HepG2 (cell line): ENCODE results near the gene ORC1. TPM values are rescaled to one million over a fixed set of nuclear protein-coding genes. Genes with fewer than 3 reads are reported as not detected.
A peak's percentile ranks its signal among the peaks of the same experiment; 100 is the strongest.

ENCODE experiments used
- ATAC-seq: fragments of 200-7000 bp; cut with Tn5 transposase; 3 replicates; pipeline ENCODE4 v1.9.1; 2020; ENCODE audit warnings: mild to moderate bottlenecking, moderate library complexity
- BruUV-seq: library from RNA; stranded (reverse); fragments of 400-500 nt; replicated peaks from 2 replicates; lab custom pipeline; 2021; lab: Mats Ljungman, UMichigan
- CTCF ChIA-PET: fragments of 300-600 bp; formaldehyde crosslinking; extraction: SDS; loops from one replicate; lab custom pipeline; 2021; ENCODE audit warnings: low total read pairs, inconsistent platforms, low intra/inter-chr PET ratio; lab: Yijun Ruan, JAX
- POLR2A ChIA-PET: fragments of 350-600 bp; sonication (Branson Sonifier 250); formaldehyde crosslinking; loops from one replicate; lab custom pipeline; 2020; ENCODE audit warnings: antibody characterized with exemption, inconsistent platforms; lab: Yijun Ruan, JAX
- DNase-seq: peaks from one replicate; pipeline ENCODE4 v3.0.0-alpha.2; 2015; ENCODE audit warnings: low spot score
- FAIRE-seq: peaks from 3 replicates; lab custom pipeline; 2011; peaks lifted over from hg19 to GRCh38; lab: Jason Lieb, UNC
- H2AFZ ChIP-seq: one replicate; pipeline ENCODE4 v1.6.1; 2011; ENCODE audit warnings: low read length, inconsistent platforms
- H3K27ac ChIP-seq: fragments of 300-600 bp; 3 replicates; pipeline ENCODE4 v1.8.0; 2011; ENCODE audit warnings: mixed run types, mild to moderate bottlenecking, mixed read lengths, low read length, inconsistent platforms; ENCODE audit not compliant: insufficient read depth; ENCODE audit errors: extremely low read length
- H3K27me3 ChIP-seq, 2 experiments: fragments of 200-600 bp in 1 of 2; 2 replicates in 1 of 2; 3 replicates in 1 of 2; pipeline versions ENCODE4 v1.6.0 to v1.8.0; 2011; ENCODE audit warnings: low read length in 2 of 2, mild to moderate bottlenecking in 2 of 2, moderate library complexity in 2 of 2, inconsistent platforms in 1 of 2; ENCODE audit not compliant: insufficient read depth in 2 of 2, control insufficient read depth in 1 of 2
- H3K36me3 ChIP-seq, 2 experiments: fragments of 200-600 bp in 1 of 2; replicated peaks in 1 of 2; 2 replicates in 1 of 2; 3 replicates in 1 of 2; pipeline versions ENCODE4 v1.5.1 to v1.8.0; 2011; ENCODE audit warnings: low read length in 2 of 2, inconsistent platforms in 1 of 2; ENCODE audit not compliant: insufficient read depth in 2 of 2, control insufficient read depth in 1 of 2
- H3K4me1 ChIP-seq: 2 replicates; pipeline ENCODE4 v1.5.1; 2012; ENCODE audit warnings: low read length, inconsistent platforms; ENCODE audit not compliant: insufficient read depth
- H3K4me2 ChIP-seq: 2 replicates; pipeline ENCODE4 v1.6.0; 2011; ENCODE audit warnings: low read depth, low read length, inconsistent platforms
- H3K4me3 ChIP-seq, 3 experiments: fragments of 200-600 bp in 1 of 3; sonication (generic), shearing (Covaris generic) in 1 of 3; replicated peaks in 1 of 3; 2 replicates each; pipeline ENCODE4 v1.5.1; 2011 to 2016; ENCODE audit warnings: low read length in 3 of 3, inconsistent platforms in 2 of 3, low read depth in 2 of 3, mild to moderate bottlenecking in 2 of 3, control low read depth in 1 of 3, mixed read lengths in 1 of 3; ENCODE audit not compliant: insufficient read depth in 1 of 3
- H3K79me2 ChIP-seq: one replicate; pipeline ENCODE4 v1.6.1; 2011; ENCODE audit warnings: low read length, inconsistent platforms; ENCODE audit not compliant: insufficient read depth
- H3K9ac ChIP-seq: 2 replicates; pipeline ENCODE4 v1.6.0; 2011; ENCODE audit warnings: mild to moderate bottlenecking, low read depth, low read length, inconsistent platforms; ENCODE audit not compliant: insufficient read depth
- H3K9me3 ChIP-seq: 2 replicates; pipeline ENCODE4 v1.5.1; 2012; ENCODE audit warnings: mild to moderate bottlenecking, low read length
- H4K20me1 ChIP-seq: 2 replicates; pipeline ENCODE4 v1.6.0; 2011; ENCODE audit warnings: inconsistent platforms, mild to moderate bottlenecking, low read length, moderate library complexity; ENCODE audit not compliant: insufficient read depth
- DNMT3B ChIP-seq: conservative IDR thresholded peaks from 2 replicates; pipeline ENCODE4 v1.6.1; 2016; ENCODE audit warnings: missing biosample characterization, control low read depth
- FLYWCH1 ChIP-seq: sonication (generic); formaldehyde crosslinking; IDR thresholded peaks from 2 replicates; pipeline ENCODE4 v1.8.1; 2023; ENCODE audit warnings: mild to moderate bottlenecking, missing genetic modification reagents
- ISX ChIP-seq: sonication (generic); formaldehyde crosslinking; conservative IDR thresholded peaks from 2 replicates; pipeline ENCODE4 v1.5.0; 2020; ENCODE audit warnings: missing genetic modification reagents
- PHF20 ChIP-seq: sonication (generic); formaldehyde crosslinking; IDR thresholded peaks from 2 replicates; pipeline ENCODE4 v1.5.0; 2020; ENCODE audit warnings: mild to moderate bottlenecking, missing genetic modification reagents
- POLR2AphosphoS5 ChIP-seq: IDR thresholded peaks from 2 replicates; pipeline ENCODE4 v1.6.1; 2012; ENCODE audit warnings: low read depth, low read length
- RFXANK ChIP-seq: IDR thresholded peaks from 2 replicates; pipeline ENCODE4 v1.6.1; 2016
- TCF7 ChIP-seq: sonication (generic); IDR thresholded peaks from 2 replicates; pipeline ENCODE4 v1.6.1; 2016; ENCODE audit warnings: antibody characterized with exemption, low read depth
- USF2 ChIP-seq, 2 experiments: sonication (generic) in 1 of 2; formaldehyde crosslinking in 1 of 2; IDR thresholded peaks; 2 replicates each; pipeline versions ENCODE4 v1.5.1 to v1.6.1; 2011 to 2020; ENCODE audit warnings: borderline replicate concordance in 1 of 2, low read depth in 1 of 2, low read length in 1 of 2, mild to moderate bottlenecking in 1 of 2, missing genetic modification reagents in 1 of 2, moderate library complexity in 1 of 2
- ZNF121 ChIP-seq: sonication (generic); formaldehyde crosslinking; IDR thresholded peaks from 2 replicates; pipeline ENCODE4 v1.5.0; 2020; ENCODE audit warnings: mild to moderate bottlenecking, missing genetic modification reagents
- ZNF629 ChIP-seq: sonication (generic); formaldehyde crosslinking; conservative IDR thresholded peaks from 2 replicates; pipeline ENCODE4 v1.5.0; 2020; ENCODE audit warnings: missing genetic modification reagents
- WGBS: methylation state at CpG from one replicate; pipeline ENCODE4 v1.1.6; 2017; ENCODE audit warnings: low lambda C conversion rate; 5-methylcytosine and 5-hydroxymethylcytosine counted together
- in situ Hi-C: cut with HindIII; loops from 2 replicates; pipeline ENCODE4 v1.10.0; 2017; ENCODE audit warnings: low pct_unique_long_range_greater_than_20kb; ENCODE audit not compliant: extremely low pct_ligation_motif_present
- intact Hi-C: fragments of 100-400 bp; cut with micrococcal nuclease; formaldehyde crosslinking; loops from one replicate; pipeline ENCODE4 v1.10.0; 2022; ENCODE audit not compliant: unreplicated experiment
- polyA plus RNA-seq, 8 experiments: library from polyadenylated mRNA; depleted of rRNA in 3 of 8; stranded (reverse) in 7 of 8; unstranded in 1 of 8; fragments of >200 nt; fragmentation: Illumina TruSeq in 4 of 8; extraction: Trizol in 4 of 8; gene quantifications; 2 replicates each; pipeline versions ENCODE4 v1.2.1 to v1.2.3, GENCODE V29; 2011 to 2016; ENCODE audit warnings: low read depth in 4 of 8, missing spikeins in 1 of 8, mixed read lengths in 1 of 8; ENCODE audit not compliant: insufficient read depth in 1 of 8
- total RNA-seq, 5 experiments: library from RNA; depleted of rRNA; stranded (reverse); fragments of >200 nt; fragmentation: Illumina TruSeq; extraction: Trizol; gene quantifications; 2 replicates each; pipeline ENCODE4 v1.2.3, GENCODE V29; 2016; ENCODE audit warnings: low read depth in 1 of 5
- TF ChIP-seq, protein P1 (sequence below): sonication (generic); formaldehyde crosslinking; IDR thresholded peaks from 2 replicates; pipeline ENCODE4 v1.4.0; 2020; ENCODE audit warnings: missing genetic modification reagents, borderline replicate concordance
- TF ChIP-seq, protein P2 (sequence below): IDR thresholded peaks from 2 replicates; pipeline ENCODE4 v1.6.1; 2012; ENCODE audit warnings: low read length, improper control_type of control experiment

Gene ORC1
- total and polyA plus RNA-seq, 2 of the 13 experiments (the other 11 are each of a cell fraction or from before 2014, with no cell fraction given) = 7.0 to 23.5 TPM

GRCh38 chr1:52404975-52405338, 734 bp upstream of the ORC1 start (continued):
- TF ChIP-seq DNMT3B (CRISPR knock-in tag) (no peak), USF2 (IDR thresholded peaks at IDR 0.05; ENCODE audit: low read depth, low read length) (no peak), USF2 (CRISPR knock-in tag; IDR thresholded peaks at IDR 0.05; ENCODE audit: borderline replicate concordance) (0 out of 2 replicates have a peak, but pooled peaks have one; percentile 19)

DNA sequence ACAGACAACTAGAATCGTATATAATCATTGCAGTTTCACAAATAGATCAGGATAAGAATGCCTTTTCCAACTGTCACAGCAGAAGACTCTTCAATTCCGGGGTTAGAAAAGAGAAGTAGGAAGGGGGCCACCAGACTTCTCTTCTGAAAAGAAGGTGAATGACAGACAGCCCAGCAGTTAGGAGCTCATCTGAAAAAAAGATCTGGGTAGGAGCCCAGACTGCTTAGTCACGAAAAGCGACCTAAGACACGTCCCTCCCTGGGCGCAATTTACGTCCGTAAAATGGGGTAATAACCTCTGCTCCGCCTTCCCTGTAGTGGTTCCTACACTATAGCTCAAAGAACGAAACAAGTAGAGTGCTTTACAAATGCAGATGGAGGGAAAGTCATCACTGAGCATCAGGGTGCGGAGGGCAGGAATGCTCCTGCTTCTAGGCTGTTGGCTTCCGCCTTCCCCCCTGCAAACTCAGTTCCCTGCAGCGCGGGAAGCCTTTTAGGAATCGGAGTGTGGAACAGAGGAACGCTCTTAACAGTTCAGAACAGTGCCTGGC, 582 bp downstream of the ORC1 start:
- Histone ChIP-seq H3K27ac (peak overlapping the region; percentile 97), H3K27me3 (peaks cover 0 to 4% of the 10 kb centered on the region in 2 experiments; a peak in 1 of 5 replicates), H2AFZ (peak overlapping the region; percentile 45), H3K4me2 (peak overlapping the region; percentile 80), H3K9me3 (no peaks in the 10 kb centered on the region), H3K4me3 (peak overlapping the region; percentile 76 to 96 (median 87)), H3K4me1 (peaks cover 34% of the 10 kb centered on the region), H3K79me2 (peaks cover 44% of the 10 kb centered on the region), H3K9ac (peak overlapping the region; percentile 99), H3K36me3 (peaks cover 4 to 42% of the 10 kb centered on the region in 2 experiments), H4K20me1 (no peaks in the 10 kb centered on the region)
- DNase-seq (peak; percentile 45), FAIRE-seq (no peak), ATAC-seq (peak; percentile 62)
- in situ Hi-C loops = no loop called here
- intact Hi-C loops = loop anchor here (1.0 to 10.0 kb wide), 3 partner anchors 37 to 281 kb away; partner anchors contain the start of gene CC2D1B
- TSS peak; percentile 67 for BruUV-seq
- 2% methylated on average over 13 of the region's 16 CpGs for WGBS
- POLR2A ChIA-PET = interaction anchor here (1.0 to 2.3 kb wide), 8 partner anchors 8 to 348 kb away, joined by 3 to 14 read pairs (median 9); partner anchors contain the start of genes CC2D1B, TUT4 and TXNDC12
- CTCF ChIA-PET = no interaction called here
- TF ChIP-seq TCF7 (no peak), RFXANK (CRISPR knock-in tag) (peak; percentile 18; the same call in 1 of the 2 replicates), PHF20 (CRISPR knock-in tag) (no peak), POLR2AphosphoS5 (no peak), FLYWCH1 (CRISPR knock-in tag) (no peak), ZNF121 (CRISPR knock-in tag) (peak; percentile 32; the same call in 1 of the 2 replicates), ZNF629 (CRISPR knock-in tag) (peak; percentile 82), ISX (no peak)
- TF ChIP-seq, protein P1, sequence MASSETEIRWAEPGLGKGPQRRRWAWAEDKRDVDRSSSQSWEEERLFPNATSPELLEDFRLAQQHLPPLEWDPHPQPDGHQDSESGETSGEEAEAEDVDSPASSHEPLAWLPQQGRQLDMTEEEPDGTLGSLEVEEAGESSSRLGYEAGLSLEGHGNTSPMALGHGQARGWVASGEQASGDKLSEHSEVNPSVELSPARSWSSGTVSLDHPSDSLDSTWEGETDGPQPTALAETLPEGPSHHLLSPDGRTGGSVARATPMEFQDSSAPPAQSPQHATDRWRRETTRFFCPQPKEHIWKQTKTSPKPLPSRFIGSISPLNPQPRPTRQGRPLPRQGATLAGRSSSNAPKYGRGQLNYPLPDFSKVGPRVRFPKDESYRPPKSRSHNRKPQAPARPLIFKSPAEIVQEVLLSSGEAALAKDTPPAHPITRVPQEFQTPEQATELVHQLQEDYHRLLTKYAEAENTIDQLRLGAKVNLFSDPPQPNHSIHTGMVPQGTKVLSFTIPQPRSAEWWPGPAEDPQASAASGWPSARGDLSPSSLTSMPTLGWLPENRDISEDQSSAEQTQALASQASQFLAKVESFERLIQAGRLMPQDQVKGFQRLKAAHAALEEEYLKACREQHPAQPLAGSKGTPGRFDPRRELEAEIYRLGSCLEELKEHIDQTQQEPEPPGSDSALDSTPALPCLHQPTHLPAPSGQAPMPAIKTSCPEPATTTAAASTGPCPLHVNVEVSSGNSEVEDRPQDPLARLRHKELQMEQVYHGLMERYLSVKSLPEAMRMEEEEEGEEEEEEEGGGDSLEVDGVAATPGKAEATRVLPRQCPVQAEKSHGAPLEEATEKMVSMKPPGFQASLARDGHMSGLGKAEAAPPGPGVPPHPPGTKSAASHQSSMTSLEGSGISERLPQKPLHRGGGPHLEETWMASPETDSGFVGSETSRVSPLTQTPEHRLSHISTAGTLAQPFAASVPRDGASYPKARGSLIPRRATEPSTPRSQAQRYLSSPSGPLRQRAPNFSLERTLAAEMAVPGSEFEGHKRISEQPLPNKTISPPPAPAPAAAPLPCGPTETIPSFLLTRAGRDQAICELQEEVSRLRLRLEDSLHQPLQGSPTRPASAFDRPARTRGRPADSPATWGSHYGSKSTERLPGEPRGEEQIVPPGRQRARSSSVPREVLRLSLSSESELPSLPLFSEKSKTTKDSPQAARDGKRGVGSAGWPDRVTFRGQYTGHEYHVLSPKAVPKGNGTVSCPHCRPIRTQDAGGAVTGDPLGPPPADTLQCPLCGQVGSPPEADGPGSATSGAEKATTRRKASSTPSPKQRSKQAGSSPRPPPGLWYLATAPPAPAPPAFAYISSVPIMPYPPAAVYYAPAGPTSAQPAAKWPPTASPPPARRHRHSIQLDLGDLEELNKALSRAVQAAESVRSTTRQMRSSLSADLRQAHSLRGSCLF (CRISPR knock-in tag) = no peak
- TF ChIP-seq, protein P2, sequence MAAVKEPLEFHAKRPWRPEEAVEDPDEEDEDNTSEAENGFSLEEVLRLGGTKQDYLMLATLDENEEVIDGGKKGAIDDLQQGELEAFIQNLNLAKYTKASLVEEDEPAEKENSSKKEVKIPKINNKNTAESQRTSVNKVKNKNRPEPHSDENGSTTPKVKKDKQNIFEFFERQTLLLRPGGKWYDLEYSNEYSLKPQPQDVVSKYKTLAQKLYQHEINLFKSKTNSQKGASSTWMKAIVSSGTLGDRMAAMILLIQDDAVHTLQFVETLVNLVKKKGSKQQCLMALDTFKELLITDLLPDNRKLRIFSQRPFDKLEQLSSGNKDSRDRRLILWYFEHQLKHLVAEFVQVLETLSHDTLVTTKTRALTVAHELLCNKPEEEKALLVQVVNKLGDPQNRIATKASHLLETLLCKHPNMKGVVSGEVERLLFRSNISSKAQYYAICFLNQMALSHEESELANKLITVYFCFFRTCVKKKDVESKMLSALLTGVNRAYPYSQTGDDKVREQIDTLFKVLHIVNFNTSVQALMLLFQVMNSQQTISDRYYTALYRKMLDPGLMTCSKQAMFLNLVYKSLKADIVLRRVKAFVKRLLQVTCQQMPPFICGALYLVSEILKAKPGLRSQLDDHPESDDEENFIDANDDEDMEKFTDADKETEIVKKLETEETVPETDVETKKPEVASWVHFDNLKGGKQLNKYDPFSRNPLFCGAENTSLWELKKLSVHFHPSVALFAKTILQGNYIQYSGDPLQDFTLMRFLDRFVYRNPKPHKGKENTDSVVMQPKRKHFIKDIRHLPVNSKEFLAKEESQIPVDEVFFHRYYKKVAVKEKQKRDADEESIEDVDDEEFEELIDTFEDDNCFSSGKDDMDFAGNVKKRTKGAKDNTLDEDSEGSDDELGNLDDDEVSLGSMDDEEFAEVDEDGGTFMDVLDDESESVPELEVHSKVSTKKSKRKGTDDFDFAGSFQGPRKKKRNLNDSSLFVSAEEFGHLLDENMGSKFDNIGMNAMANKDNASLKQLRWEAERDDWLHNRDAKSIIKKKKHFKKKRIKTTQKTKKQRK = no peak
